ENCODE measurements around the gene ANXA3. TPM values are rescaled to one million over a fixed set of nuclear protein-coding genes. Genes with fewer than 3 reads are reported as not detected.
A peak's percentile ranks its signal among the peaks of the same experiment; 100 is the strongest.

Gene ANXA3
- total RNA-seq, 1 donor from 2014 or later: 87.2 TPM

DNA sequence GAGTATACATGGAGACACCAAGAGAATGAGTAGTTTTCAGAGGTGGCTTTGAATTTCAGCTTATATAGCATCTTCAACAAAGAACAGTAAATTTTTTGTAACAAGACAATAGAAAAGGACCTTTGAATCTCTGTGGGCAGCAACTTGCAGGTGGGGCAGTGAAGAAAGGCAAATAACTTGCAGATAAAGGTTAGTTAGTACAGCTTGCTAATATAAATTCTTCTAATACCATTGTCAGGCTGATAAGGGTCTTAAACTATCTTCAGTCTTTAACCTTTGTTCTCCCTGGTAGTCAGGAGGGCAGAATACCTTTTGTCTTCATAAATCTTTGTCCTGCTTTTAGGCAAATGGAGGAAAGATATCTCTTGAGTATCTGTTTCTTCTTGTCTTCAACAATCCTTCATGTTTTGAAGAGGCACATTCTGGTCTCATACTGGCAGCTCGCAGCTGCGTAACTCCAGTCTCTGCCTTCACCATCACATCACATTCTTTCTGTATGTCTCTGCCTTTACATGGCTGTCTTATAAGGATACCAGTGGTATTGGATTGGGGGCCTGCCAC, 16.0 kb downstream of the ANXA3 start:
- H3K27me3 Mint-ChIP-seq (ENCODE audit: low read depth): no peaks in the 10 kb centered on the region
- DNase-seq (ENCODE audit: low spot score in 2 of 2, unreplicated experiment in 2 of 2): no peak
- H3K27ac Mint-ChIP-seq: peak overlapping the region; percentile 95
- H3K36me3 Mint-ChIP-seq: peaks cover 14% of the 10 kb centered on the region
- TF ChIP-seq, protein P1, sequence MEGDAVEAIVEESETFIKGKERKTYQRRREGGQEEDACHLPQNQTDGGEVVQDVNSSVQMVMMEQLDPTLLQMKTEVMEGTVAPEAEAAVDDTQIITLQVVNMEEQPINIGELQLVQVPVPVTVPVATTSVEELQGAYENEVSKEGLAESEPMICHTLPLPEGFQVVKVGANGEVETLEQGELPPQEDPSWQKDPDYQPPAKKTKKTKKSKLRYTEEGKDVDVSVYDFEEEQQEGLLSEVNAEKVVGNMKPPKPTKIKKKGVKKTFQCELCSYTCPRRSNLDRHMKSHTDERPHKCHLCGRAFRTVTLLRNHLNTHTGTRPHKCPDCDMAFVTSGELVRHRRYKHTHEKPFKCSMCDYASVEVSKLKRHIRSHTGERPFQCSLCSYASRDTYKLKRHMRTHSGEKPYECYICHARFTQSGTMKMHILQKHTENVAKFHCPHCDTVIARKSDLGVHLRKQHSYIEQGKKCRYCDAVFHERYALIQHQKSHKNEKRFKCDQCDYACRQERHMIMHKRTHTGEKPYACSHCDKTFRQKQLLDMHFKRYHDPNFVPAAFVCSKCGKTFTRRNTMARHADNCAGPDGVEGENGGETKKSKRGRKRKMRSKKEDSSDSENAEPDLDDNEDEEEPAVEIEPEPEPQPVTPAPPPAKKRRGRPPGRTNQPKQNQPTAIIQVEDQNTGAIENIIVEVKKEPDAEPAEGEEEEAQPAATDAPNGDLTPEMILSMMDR (IDR thresholded peaks at IDR 0.05; ENCODE audit: unreplicated experiment): no peak
- peaks cover 78% of the 10 kb centered on the region for H3K4me1 Mint-ChIP-seq
- no peaks in the 10 kb centered on the region for H3K9me3 Mint-ChIP-seq
- H3K4me3 Mint-ChIP-seq: no peak overlapping the region

DNA sequence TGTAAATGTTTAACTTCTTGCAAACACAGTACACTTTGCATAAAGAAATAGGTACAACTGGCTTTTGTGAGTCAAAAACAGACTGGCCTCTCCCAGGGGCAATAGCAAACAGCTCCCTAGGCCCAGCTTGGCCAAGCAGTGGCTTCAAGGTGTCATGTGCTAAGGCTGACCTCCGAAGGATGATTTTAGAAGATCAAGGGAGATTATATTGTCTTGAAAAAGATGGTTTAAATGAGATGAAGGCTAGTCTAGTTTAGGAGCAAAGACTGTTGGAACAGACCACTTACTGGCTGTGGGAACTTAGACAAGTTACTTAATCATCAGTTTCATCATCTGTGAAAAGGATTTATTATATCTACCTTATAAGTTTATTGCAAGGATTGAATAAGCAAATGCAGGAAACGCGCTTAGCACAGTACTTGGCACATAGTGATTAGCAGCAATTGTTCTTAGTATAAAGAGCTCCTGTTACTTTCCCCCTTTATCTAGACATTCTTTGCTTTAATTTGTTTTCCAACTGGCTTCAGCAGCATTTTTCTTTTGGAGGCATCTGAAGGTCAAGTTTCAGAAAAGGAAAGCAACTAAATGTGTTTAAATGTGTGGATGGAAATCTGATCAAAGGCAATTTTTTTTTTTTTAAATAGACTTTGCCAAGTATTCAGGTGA, 17.2 kb downstream of the ANXA3 start:
- Mint-ChIP-seq H3K36me3 (peaks cover 23% of the 10 kb centered on the region), H3K27me3 (ENCODE audit: low read depth) (no peaks in the 10 kb centered on the region), H3K27ac (peak overlapping the region; percentile 95), H3K9me3 (no peaks in the 10 kb centered on the region), H3K4me1 (peaks cover 71% of the 10 kb centered on the region), H3K4me3 (no peak overlapping the region)
- DNase-seq (ENCODE audit: low spot score in 2 of 2, unreplicated experiment in 2 of 2): no peak
- TF ChIP-seq, protein P1 (IDR thresholded peaks at IDR 0.05; ENCODE audit: unreplicated experiment): no peak

DNA sequence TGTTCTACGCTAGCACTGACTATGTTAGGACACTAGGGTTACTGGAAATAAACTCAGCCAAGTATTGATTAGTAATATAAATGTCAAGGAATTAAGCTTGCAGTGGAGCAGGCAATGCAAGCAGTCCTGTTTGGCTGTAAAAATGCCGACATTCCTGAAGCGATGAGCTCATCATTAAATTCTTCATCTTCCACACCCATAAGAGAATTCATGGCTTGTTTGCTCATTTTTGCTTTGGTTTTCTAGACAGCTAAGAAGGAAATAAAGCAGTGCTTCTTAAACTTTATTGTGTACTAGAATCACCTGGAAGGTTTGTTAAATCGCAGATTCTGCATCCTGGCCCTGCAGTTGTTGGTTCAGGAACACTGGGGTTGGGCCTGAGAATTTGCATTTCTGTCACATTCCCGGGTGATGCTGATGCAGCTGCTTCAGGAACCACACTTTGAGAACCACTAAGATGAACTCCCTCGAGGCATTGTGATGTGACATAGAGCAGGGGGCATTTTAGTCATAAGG, 17.8 kb downstream of the ANXA3 start:
- TF ChIP-seq, protein P1 (IDR thresholded peaks at IDR 0.05; ENCODE audit: unreplicated experiment): no peak
- Mint-ChIP-seq H3K4me1 (peaks cover 69% of the 10 kb centered on the region), H3K9me3 (no peaks in the 10 kb centered on the region), H3K4me3 (no peak overlapping the region), H3K27me3 (ENCODE audit: low read depth) (no peaks in the 10 kb centered on the region), H3K27ac (peak overlapping the region; percentile 95), H3K36me3 (peaks cover 27% of the 10 kb centered on the region)
- DNase-seq (ENCODE audit: low spot score in 2 of 2, unreplicated experiment in 2 of 2): no peak

DNA sequence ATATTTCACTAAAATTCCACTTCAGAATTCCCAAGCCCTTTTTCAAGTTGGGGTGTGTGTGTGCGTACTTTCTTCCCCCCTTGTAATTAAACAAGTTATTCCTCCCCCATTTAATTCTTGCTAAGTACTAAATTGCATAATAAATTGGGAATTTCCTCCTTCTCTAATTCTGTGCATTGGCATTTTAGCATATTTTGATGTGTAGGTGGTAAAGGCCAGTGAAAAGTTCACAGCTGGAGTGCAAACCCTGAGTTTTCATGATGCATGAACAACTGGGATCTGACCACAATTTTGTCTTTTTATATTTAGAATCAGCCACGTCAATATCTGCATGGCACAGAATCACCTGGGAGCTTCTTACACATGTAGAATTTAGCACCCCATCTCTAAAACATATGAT, 18.5 kb downstream of the ANXA3 start:
- TF ChIP-seq, protein P1 (IDR thresholded peaks at IDR 0.05; ENCODE audit: unreplicated experiment): no peak
- peaks cover 28% of the 10 kb centered on the region for H3K36me3 Mint-ChIP-seq
- no peaks in the 10 kb centered on the region for H3K27me3 Mint-ChIP-seq (ENCODE audit: low read depth)
- H3K9me3 Mint-ChIP-seq: no peaks in the 10 kb centered on the region
- no peak overlapping the region for H3K4me3 Mint-ChIP-seq
- DNase-seq (ENCODE audit: low spot score in 2 of 2, unreplicated experiment in 2 of 2): no peak
- H3K4me1 Mint-ChIP-seq: peaks cover 64% of the 10 kb centered on the region
- H3K27ac Mint-ChIP-seq: peak overlapping the region; percentile 95

DNA sequence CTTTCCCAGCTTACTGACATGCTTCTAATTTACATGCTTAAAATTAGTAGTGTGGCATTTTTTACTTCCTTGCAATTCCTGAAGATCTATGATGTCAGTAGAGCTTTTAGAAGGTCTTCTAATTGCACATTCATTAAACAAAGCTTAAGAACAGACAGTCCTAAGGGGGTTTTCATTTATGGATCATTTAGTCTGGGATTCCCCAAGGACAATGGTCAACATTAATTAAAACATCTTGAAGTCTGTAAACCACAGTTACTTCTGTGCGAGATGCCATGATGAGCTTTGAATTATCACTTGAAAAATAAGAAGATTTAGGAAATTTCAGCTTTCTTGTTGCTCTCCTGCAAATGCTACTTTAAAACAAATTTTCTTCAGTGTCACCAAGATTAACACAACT, 20.2 kb downstream of the ANXA3 start:
- no peak overlapping the region for H3K4me3 Mint-ChIP-seq
- H3K36me3 Mint-ChIP-seq: peaks cover 37% of the 10 kb centered on the region
- peaks cover 51% of the 10 kb centered on the region for H3K4me1 Mint-ChIP-seq
- peaks cover 3% of the 10 kb centered on the region for H3K9me3 Mint-ChIP-seq
- TF ChIP-seq, protein P1 (IDR thresholded peaks at IDR 0.05; ENCODE audit: unreplicated experiment): no peak
- peak overlapping the region; percentile 64 for H3K27ac Mint-ChIP-seq
- no peaks in the 10 kb centered on the region for H3K27me3 Mint-ChIP-seq (ENCODE audit: low read depth)
- no peak for DNase-seq (ENCODE audit: low spot score in 2 of 2, unreplicated experiment in 2 of 2)
